Testis (tissue), 3 donors: ENCODE data around the gene ESPNL. TPM values are rescaled to one million over a fixed set of nuclear protein-coding genes. Genes with fewer than 3 reads are reported as not detected.

ENCODE experiments used
- DNase-seq: peaks from one replicate; pipeline ENCODE4 v3.0.0-alpha.2; 2019
- H3K27ac ChIP-seq, 2 donors: fragments of 200-600 bp; sonication (generic); one replicate each; pipeline ENCODE4 v1.5.1; 2019
- H3K27me3 ChIP-seq: fragments of 200-600 bp; sonication (generic); one replicate; pipeline ENCODE4 v1.5.1; 2019
- H3K36me3 ChIP-seq: fragments of 200-600 bp; sonication (generic); one replicate; pipeline ENCODE4 v1.5.1; 2017; ENCODE audit warnings: low read depth; ENCODE audit errors: missing control alignments
- H3K4me1 ChIP-seq: fragments of 200-600 bp; sonication (generic); one replicate; pipeline ENCODE4 v1.5.1; 2019
- H3K4me3 ChIP-seq, 2 donors: fragments of 200-600 bp; sonication (generic); one replicate each; pipeline ENCODE4 v1.5.1; 2017 to 2019
- H3K9me3 ChIP-seq: fragments of 200-600 bp; sonication (generic); one replicate; pipeline ENCODE4 v1.5.1; 2017
- POLR2A ChIP-seq: fragments of 450-650 bp; IDR thresholded peaks from one replicate; pipeline ENCODE4 v1.6.1; 2017; ENCODE audit warnings: antibody characterized with exemption, mild to moderate bottlenecking, moderate library complexity
- WGBS, 2 donors: methylation state at CpG; one replicate each; pipeline ENCODE4 v1.1.5; 2018; 5-methylcytosine and 5-hydroxymethylcytosine counted together
- intact Hi-C: fragments of 100-400 bp; cut with DNase I; formaldehyde crosslinking; loops from one replicate; pipeline ENCODE4 v1.15.1; 2023; ENCODE audit warnings: low total_unique reads
- polyA plus RNA-seq: library from polyadenylated mRNA; stranded (reverse); fragments of 350-450 nt; fragmentation: Illumina TruSeq; extraction: RNeasy Lipid Tissue Mini Kit (QIAGEN cat#74804); gene quantifications from one replicate; pipeline ENCODE4 v1.2.3, GENCODE V29; 2014; ENCODE audit warnings: low read depth, low replicate concordance; ENCODE audit not compliant: insufficient read depth
- total RNA-seq, 2 donors: library from RNA; depleted of rRNA; stranded (reverse); fragments of >200 nt; gene quantifications; one replicate each; pipeline ENCODE4 v1.2.3, GENCODE V29; 2016
- TF ChIP-seq, protein P1 (sequence below), 3 experiments: fragments of 450-650 bp in 2 of 3; fragments of 200-600 bp in 1 of 3; sonication (generic) in 1 of 3; IDR thresholded peaks; one replicate each; pipeline ENCODE4 v1.5.1; 2016 to 2019; ENCODE audit warnings: antibody characterized with exemption in 3 of 3, mild to moderate bottlenecking in 2 of 3, moderate library complexity in 1 of 3

ESPNL gene
- total and polyA plus RNA-seq, 3 donors from 2014 or later = 2.1 to 7.5 (median 2.8) TPM

DNA sequence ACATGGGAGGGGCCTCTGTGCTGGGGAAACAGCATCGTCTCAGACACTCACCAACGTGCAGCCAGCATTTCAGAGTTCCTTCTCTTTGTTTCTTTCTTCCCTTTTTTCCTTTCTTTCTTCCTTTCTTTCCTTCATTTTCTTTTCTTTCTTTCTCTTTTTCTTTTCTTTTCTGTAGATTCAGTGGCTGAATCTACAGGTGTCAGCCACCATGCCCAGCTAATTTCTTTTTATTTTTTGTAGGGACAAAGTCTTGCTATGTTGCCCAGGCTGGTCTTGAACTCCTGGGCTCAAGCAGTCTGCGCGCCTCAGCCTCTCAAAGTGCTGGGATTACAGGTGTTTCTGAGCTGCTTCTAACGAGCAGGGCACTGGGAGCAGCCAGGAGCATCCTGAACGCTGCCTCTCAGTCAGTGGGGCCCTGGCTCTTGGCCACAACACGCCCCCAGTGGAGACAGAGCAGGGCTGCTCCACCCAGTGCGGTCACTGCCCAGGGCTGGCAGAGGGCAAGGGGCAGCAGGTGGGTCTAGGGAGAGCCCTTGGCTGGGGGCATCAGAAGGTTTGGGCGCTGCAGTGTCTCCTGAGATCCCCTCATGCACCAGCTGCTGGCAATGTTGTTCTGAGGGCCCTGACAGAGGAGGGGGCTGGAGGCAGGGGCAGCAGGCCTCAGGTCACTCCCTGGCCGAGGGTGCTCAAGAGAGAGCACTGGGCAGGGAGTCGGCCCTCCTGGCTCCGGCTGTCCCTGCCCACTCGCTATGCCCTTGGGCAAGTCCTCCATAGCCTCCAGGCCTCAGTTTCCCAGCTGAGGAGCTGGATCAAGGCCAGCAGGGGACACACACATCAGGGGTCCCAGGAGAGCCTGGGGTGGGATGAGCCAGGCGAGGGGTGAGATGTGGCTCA, 33.6 kb downstream of the ESPNL start:
- H3K36me3 ChIP-seq = no peaks in the 10 kb centered on the region
- H3K4me1 ChIP-seq = no peaks in the 10 kb centered on the region
- H3K27me3 ChIP-seq = no peaks in the 10 kb centered on the region
- no peak for DNase-seq
- intact Hi-C loops = no loop called here
- no peaks in the 10 kb centered on the region for H3K9me3 ChIP-seq
- no peak overlapping the region for H3K4me3 ChIP-seq
- TF ChIP-seq POLR2A = no peak
- TF ChIP-seq, protein P1, sequence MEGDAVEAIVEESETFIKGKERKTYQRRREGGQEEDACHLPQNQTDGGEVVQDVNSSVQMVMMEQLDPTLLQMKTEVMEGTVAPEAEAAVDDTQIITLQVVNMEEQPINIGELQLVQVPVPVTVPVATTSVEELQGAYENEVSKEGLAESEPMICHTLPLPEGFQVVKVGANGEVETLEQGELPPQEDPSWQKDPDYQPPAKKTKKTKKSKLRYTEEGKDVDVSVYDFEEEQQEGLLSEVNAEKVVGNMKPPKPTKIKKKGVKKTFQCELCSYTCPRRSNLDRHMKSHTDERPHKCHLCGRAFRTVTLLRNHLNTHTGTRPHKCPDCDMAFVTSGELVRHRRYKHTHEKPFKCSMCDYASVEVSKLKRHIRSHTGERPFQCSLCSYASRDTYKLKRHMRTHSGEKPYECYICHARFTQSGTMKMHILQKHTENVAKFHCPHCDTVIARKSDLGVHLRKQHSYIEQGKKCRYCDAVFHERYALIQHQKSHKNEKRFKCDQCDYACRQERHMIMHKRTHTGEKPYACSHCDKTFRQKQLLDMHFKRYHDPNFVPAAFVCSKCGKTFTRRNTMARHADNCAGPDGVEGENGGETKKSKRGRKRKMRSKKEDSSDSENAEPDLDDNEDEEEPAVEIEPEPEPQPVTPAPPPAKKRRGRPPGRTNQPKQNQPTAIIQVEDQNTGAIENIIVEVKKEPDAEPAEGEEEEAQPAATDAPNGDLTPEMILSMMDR (IDR thresholded peaks at IDR 0.05) = no peak
- no peak overlapping the region for H3K27ac ChIP-seq
- 75 to 85% methylated on average over 5 to 14 of the region's 14 CpGs for WGBS, 2 donors

- no peak for DNase-seq
- 88 to 96% methylated on average over 5 to 11 of the region's 11 CpGs for WGBS, 2 donors
- Histone ChIP-seq H3K4me1 (no peaks in the 10 kb centered on the region), H3K36me3 (no peaks in the 10 kb centered on the region), H3K4me3 (no peak overlapping the region), H3K27ac (no peak overlapping the region), H3K27me3 (no peaks in the 10 kb centered on the region), H3K9me3 (no peaks in the 10 kb centered on the region)
- intact Hi-C loops = no loop called here
- TF ChIP-seq POLR2A = no peak
- TF ChIP-seq, protein P1 (IDR thresholded peaks at IDR 0.05) = no peak
These were observed 34.2 kb downstream of the ESPNL start for GRCh38 chr2:238134393-238134785.

GRCh38 chr2:238135601-238136150, 35.5 kb downstream of the ESPNL start:
- H3K27ac ChIP-seq = no peak overlapping the region
- no peaks in the 10 kb centered on the region for H3K27me3 ChIP-seq
- DNase-seq = no peak
- intact Hi-C loops = no loop called here
- no peak overlapping the region for H3K4me3 ChIP-seq
- TF ChIP-seq, protein P1 (IDR thresholded peaks at IDR 0.05) = no peak
- TF ChIP-seq POLR2A = no peak
- WGBS, 2 donors = 84 to 88% methylated on average over 15 of the region's 15 CpGs
- H3K4me1 ChIP-seq = no peaks in the 10 kb centered on the region
- no peaks in the 10 kb centered on the region for H3K36me3 ChIP-seq
- no peaks in the 10 kb centered on the region for H3K9me3 ChIP-seq

- TF ChIP-seq POLR2A = no peak
- TF ChIP-seq, protein P1 (IDR thresholded peaks at IDR 0.05) = no peak
- Histone ChIP-seq H3K4me1 (no peaks in the 10 kb centered on the region), H3K27me3 (no peaks in the 10 kb centered on the region), H3K4me3 (no peak overlapping the region), H3K9me3 (no peaks in the 10 kb centered on the region), H3K36me3 (no peaks in the 10 kb centered on the region), H3K27ac (no peak overlapping the region)
- intact Hi-C loops = no loop called here
- DNase-seq = no peak
- WGBS, 2 donors = 67 to 75% methylated on average over 14 of the region's 14 CpGs
These were observed 36.8 kb downstream of the ESPNL start for GRCh38 chr2:238136820-238137537.
